Amniotic stem cell (primary cell): ENCODE data around the gene TERB1.

Experiments
- DNase-seq: peaks from one replicate; lab custom pipeline; 2025; lab: John Stamatoyannopoulos, UW

The TERB1 gene

DNA sequence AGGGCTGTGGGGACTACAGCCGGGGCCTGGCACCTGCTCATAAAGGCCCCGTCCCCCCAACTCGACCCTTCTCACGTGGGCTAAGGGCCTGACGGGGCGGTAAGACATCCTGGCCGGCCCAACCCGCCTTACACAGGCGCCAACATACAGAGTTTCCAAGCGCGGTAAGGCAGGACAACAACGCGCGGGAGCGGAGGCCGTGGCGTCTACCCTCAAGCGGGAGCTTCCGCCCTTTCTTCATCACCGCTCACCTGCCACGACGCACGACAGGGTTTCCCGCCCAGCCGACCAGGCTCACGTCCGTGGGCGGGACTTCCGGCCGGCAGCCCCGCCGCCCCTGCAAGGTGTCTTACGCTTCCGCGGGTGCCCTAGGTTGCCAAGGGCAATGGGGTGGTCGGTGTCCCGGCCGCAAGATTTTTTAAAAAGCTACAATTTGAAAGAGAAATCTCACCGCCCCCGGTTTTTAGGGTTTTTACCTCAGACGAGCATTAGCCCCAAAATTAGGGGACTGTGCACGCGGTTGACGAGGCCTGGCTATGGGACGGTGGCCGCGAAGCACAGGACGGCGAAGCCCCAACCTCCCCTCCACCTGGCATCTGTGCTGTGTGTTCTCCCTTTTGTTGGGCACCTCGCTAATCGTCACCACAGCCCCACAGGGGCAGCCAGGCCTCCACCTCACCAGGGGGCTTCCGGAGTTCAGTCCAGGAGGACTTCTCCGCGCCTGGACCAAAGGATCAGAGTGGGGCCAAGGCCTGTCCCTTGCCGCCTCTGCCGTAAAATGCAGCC lies at the start of gene TERB1:
TSS of gene TERB1 (minus strand) at position 265 of the 786 bp plus-strand sequence. CDS start 4,786 bp downstream, outside the sequence.
- DNase-seq, result no peak

DNA sequence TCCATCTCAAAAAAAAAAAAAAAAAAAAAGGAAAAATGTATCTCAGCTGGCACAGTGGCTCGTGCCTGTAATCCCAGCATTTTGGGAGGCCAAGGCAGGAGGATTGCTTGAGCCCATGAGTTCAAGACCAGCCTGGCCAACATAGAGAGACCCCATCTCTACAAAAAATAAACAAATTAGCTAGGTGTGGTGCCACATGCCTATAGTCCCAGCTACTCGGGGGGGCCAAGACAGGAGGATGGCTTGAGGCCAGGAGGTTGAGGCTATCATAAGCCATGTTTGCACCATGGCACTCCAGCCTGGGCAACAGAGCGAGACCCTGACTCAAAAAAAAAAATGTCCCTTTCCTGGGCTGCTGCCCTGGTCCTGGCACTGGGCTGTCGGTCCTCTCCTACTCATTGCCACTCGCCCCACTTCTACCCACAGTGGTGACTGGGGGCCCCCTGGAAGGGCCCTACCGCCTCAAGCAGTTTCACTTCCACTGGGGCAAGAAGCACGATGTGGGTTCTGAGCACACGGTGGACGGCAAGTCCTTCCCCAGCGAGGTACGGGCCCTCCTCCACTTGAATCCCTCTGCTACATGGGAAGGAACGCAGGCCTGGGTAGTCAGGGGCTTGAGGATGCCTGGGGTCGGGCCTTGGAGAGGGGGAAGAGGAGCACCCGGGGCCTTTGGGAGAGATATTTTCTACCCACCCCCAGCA lies 48.9 kb upstream of the TERB1 start:
- DNase-seq, result no peak

- no peak for DNase-seq
Measured at GRCh38 chr16:66849549-66849948, 48.2 kb upstream of the TERB1 start.

DNA sequence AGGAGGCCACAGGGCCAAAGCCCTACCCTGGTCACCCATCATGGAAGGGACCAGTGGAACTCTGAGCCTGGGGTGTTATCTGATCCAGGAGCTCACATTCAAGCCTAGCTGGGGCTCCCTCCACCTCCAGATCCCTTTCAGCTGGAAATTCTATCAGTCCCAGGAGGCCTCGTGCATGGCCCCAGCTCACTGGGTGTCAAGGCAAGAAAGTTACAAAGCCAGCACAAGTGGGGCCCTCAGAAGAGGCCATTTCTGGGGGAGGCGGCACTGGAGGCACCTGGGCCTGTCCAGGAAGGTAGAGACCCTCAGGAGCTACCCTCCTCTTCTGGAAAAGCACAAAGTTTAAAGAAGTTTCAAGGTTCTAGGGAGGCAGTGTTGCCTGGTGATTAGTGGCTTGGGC lies 47.6 kb upstream of the TERB1 start:
- no peak for DNase-seq

- no peak for DNase-seq
Measured at GRCh38 chr16:66848172-66848571, 46.8 kb upstream of the TERB1 start.

GRCh38 chr16:66847533-66848067 lies 46.2 kb upstream of the TERB1 start:
- no peak for DNase-seq

DNA sequence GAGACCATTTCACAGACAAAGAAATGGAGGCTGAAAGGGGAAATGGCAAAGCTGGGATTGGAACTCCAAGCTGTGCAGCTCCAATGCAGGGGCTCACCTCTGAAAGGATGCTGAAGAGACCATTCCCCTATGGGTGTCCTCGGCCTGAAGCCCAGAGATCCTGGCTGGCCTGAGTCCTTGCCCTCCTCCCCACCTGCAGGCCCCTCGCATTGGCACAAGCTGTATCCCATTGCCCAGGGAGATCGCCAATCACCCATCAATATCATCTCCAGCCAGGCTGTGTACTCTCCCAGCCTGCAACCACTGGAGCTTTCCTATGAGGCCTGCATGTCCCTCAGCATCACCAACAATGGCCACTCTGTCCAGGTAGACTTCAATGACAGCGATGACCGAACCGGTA lies 45.4 kb upstream of the TERB1 start:
- no peak for DNase-seq

DNA sequence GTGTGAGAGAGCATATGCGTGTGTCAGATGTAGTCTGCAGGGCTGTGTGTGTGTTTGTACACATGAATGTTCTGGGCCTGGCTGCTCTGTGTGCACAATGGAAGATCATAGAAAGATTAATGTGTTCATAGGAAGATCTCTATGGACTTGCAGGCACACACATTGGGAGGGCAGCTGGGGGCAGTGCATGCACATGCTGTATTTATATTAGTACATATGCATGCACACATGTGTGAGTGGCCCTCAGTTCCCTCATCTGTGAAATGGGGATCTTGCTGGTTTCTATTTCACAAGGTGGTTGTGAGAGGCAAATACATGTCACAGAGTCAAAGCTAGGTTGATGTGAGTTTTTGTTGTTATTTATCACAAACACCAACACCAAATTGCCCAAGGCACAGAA lies 44.9 kb upstream of the TERB1 start:
- DNase-seq, result no peak

DNA sequence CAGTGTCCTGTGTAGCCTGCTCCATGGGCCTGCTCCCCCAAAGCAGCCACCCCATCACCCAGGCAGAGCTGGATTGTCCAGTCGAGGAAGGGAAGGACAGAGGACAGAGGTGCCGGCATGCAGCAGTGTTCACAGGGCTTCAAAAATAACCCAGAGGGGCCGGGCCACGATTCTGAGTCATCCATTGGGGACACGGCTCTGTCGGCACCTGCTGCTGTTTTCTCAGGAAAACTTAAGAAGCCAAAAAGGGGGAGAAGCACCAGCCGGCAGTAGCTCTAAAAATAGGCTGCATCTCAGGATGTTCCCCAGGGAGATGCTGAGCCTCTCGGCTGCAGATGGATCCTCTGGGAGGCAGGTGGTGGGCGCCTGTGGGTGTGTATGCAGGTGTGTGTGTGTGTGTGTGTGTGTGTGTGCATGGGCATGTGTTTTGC lies 44.4 kb upstream of the TERB1 start:
- DNase-seq, result no peak

DNA sequence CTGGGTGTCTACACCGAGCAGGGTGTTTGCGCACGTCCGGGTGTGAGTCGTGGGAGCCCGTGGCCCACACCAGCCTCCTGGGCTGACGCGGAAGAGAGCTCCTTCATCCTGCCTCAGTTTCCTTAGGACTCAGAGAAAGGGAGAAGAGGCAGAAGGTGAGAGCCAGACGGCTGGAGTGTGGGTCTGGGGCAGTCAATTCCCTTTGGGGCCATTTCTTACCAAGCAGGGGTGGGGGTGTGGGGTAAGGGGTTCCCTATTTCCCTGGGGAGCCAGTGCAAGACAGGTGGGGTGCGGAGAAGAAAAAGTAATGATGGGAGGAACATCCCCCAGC lies 43.7 kb upstream of the TERB1 start:
- DNase-seq, result no peak

GRCh38 chr16:66844342-66845079 lies 43.1 kb upstream of the TERB1 start, which contains the start of gene CA7:
Gene CA7, plus strand, starts transcription at chr16:66844414. Its CDS starts 74 bp downstream, at chr16:66844488.
- no peak for DNase-seq

GRCh38 chr16:66844009-66844341 lies 42.6 kb upstream of the TERB1 start:
- no peak for DNase-seq

- DNase-seq, result no peak
Measured at GRCh38 chr16:66843191-66843590, 41.8 kb upstream of the TERB1 start.

GRCh38 chr16:66842765-66843164 lies 41.4 kb upstream of the TERB1 start:
- DNase-seq, result no peak

GRCh38 chr16:66841366-66841765 lies 40.0 kb upstream of the TERB1 start:
- DNase-seq, result no peak

DNA sequence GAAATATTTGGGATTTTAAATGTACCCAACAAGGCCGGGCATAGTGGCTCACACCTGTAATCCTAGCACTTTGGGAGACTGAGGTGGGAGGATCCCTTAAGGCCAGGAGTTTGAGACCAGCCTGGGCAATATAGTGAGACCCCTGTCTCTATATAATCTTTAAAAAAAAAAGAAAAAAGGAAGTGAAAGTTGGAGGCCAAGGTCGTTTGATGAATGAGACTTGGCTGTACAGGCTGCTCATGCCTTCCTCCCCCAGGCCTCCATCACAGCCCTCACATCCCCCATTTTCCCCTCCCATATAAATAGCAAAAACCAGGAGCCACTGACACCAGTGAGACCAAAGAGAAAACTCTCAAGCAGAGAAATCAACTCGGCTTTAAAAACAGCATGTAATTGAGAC lies 39.5 kb upstream of the TERB1 start:
- DNase-seq, result no peak

GRCh38 chr16:66834746-66835145 lies 33.4 kb upstream of the TERB1 start:
- DNase-seq, result no peak

DNA sequence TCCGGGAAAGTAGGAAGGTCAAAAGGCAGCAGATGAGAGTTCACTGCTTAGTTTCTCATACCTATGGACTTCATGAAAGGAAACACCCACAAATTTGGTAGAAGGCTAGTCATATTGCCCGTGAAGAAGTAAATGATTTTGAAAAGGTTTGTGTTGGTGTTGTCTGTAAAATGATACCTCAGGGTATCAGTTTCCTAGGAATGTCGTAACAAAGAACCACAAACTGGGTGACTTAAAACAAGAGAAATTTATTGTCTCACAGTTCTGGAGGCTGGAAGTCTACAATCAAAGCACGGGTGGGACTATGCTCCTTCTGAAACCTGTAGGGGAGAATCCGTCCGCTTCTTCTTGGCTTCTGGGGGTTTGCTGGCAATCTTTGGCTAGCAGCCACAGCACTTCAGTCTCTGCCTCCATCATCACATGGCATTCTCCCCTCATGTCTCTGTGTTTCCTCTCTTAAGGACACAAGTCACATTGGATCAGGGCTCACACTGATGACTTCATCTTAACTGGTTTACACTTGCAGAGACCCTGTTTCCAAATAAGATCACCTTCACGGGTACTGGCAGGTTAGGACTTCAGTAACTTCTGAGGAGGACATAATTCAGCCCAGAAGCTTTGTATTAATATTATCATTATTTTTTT lies 31.4 kb upstream of the TERB1 start:
- no peak for DNase-seq

DNA sequence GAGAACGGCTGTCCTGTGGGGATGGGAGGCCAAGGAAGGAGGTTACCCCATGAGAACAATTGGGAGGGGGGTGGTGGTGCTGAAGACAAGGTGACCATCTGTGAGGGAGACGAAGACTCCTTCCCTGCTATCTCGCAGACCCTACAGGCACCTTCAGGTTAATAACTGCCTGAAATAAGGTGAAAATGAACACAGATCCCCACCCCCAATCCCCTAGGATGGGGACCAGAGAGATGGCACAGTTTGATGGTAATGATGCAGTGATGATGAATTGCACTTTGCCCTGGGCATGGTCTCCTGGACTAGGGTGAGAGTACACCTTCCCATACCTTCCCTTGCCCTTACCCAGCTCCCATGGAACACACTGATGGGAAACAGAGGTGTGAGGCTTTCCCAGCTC lies 30.8 kb upstream of the TERB1 start:
- no peak for DNase-seq

DNA sequence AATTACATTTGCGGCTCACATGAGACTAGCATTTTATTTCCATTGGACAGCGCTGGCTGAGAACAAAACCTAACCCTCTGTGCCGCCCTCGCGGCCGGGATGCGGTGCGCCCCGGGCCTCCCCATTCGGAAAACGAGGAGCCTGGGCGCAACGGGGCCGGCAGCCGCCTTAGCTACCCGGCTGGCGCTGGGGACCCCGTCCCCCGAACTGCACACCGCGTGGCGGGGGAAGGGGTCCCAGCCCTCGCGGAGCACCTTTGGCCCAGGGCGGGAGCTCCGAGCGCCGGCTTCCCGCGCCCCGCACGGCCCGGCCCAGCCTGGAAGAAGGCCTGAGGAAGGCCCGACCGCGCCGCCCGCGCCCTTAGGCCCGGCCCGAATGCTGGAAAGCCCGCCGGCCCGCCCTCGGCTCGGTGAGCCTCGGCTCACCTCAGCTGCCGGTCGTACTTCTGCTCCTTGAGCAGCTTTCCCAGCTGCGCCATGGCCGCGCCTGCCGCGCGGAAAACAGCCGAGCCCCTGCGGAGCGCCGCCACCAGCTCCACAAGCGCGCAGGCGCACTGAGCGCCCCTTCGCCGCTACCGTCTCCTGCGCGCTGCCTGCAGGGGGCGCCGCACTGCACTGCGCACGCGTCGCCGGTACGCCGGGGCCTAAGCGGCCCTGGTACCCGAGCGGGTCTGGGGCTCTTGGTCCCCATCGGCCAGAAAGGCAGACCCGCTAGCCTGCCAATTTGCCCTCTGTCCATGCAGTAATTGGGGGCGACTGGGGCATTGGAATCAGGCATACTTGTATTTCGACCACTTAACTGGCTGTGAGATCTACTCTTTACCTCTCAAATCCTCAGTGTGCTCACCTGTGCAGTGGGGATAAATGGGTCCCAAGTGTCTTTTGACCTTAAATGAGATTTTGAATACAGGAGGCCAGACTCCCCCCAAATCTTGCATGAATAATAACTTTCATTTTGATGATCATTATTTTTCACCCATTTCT lies 29.3 kb upstream of the TERB1 start, which contains the start of gene NAE1:
TSS of gene NAE1 (minus strand) at position 555 of the 983 bp plus-strand sequence. CDS start at position 478, 77 bp downstream.
- peak; percentile 68 for DNase-seq

GRCh38 chr16:66824006-66824405 lies 22.6 kb upstream of the TERB1 start:
- DNase-seq, result no peak
